GM12878 (cell line): ENCODE data around the gene EXOC3L1.

ENCODE experiments used
- ASH2L ChIP-seq: fragments of 300-600, 200-600 bp; sonication (generic); IDR thresholded peaks from 2 replicates; pipeline ENCODE4 v1.6.1; 2017; ENCODE audit warnings: low read depth, mild to moderate bottlenecking, borderline replicate concordance
- POLR2A ChIP-seq: IDR thresholded peaks from 2 replicates; pipeline ENCODE4 v1.6.1; 2011; ENCODE audit warnings: low read depth, mild to moderate bottlenecking, low read length
- TF ChIP-seq, protein P1 (sequence below), 3 experiments: IDR thresholded peaks in 2 of 3; conservative IDR thresholded peaks in 1 of 3; 2 replicates each; pipeline ENCODE4 v1.5.1; 2011; ENCODE audit warnings: low read depth in 3 of 3, low read length in 3 of 3, mild to moderate bottlenecking in 3 of 3, control low read depth in 2 of 3, moderate library complexity in 2 of 3, inconsistent platforms in 1 of 3, mixed read lengths in 1 of 3; ENCODE audit not compliant: control insufficient read depth in 2 of 3, insufficient read depth in 1 of 3; ENCODE audit errors: extremely low read depth in 1 of 3

DNA sequence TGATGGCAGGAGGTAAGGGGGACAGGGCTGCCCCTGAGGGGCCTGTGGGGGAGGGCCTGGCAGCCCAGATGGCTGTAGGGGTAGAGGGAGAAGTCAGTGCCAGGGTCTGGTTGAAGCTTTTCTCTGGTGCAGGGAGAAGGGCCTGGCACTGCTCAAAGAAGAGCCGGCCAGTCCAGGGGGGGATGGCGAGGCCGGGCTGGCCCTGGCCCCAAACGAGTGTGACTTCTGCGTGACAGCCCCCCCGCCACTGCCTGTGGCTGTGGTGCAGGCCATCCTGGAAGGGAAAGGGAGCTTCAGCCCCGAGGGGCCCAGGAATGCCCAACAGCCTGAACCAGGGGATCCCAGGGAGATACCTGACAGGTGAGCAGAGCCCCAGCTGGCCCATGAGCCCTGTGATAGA, 22.3 kb downstream of the EXOC3L1 start:
- TF ChIP-seq ASH2L (no peak), POLR2A (no peak)
- TF ChIP-seq, protein P1, sequence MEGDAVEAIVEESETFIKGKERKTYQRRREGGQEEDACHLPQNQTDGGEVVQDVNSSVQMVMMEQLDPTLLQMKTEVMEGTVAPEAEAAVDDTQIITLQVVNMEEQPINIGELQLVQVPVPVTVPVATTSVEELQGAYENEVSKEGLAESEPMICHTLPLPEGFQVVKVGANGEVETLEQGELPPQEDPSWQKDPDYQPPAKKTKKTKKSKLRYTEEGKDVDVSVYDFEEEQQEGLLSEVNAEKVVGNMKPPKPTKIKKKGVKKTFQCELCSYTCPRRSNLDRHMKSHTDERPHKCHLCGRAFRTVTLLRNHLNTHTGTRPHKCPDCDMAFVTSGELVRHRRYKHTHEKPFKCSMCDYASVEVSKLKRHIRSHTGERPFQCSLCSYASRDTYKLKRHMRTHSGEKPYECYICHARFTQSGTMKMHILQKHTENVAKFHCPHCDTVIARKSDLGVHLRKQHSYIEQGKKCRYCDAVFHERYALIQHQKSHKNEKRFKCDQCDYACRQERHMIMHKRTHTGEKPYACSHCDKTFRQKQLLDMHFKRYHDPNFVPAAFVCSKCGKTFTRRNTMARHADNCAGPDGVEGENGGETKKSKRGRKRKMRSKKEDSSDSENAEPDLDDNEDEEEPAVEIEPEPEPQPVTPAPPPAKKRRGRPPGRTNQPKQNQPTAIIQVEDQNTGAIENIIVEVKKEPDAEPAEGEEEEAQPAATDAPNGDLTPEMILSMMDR (IDR thresholded peaks at IDR 0.05 in 2 of 3, conservative IDR thresholded peaks at IDR 0.05 in 1 of 3; ENCODE audit: control insufficient read depth in 2 of 3, extremely low read depth in 1 of 3, insufficient read depth in 1 of 3, low read depth in 3 of 3, low read length in 3 of 3): no peak
